ENCODE results near the gene SPOP. TPM values are rescaled to one million over a fixed set of nuclear protein-coding genes. Genes with fewer than 3 reads are reported as not detected.

The SPOP gene
- total RNA-seq, 4 donors from 2014 or later: 18.1 to 67.5 (median 36.5) TPM

- Histone ChIP-seq H3K4me3 (peak overlapping the region in 3 of 4 donors; percentile 20 to 38 (median 24)), H3K27me3 (no peaks in the 10 kb centered on the region), H3K4me1 (peaks cover 0 to 65% (median 14%) of the 10 kb centered on the region in 3 donors), H3K9me3 (no peaks in the 10 kb centered on the region), H3K36me3 (no peaks in the 10 kb centered on the region), H3K27ac (peak overlapping the region; percentile 57 to 84 (median 82))
- DNase-seq: no peak
- WGBS, 2 donors: 33% methylated on average over 1 of the region's 1 CpG
- TF ChIP-seq CTCF (IDR thresholded peaks at IDR 0.05): no peak
- intact Hi-C loops (cut with DNase I): no loop called here
Observed at GRCh38 chr17:49645654-49646053, 32.2 kb downstream of the SPOP start.

- H3K27ac ChIP-seq: peak overlapping the region in 3 of 4 donors; percentile 31 to 84 (median 47)
- WGBS, 2 donors: 82 to 85% methylated on average over 3 of the region's 3 CpGs
Observed at GRCh38 chr17:49640556-49640955, 37.3 kb downstream of the SPOP start.

GRCh38 chr17:49638818-49639217, 39.1 kb downstream of the SPOP start:
- 78 to 86% methylated on average over 5 of the region's 5 CpGs for WGBS, 2 donors
- no peak for DNase-seq
- TF ChIP-seq CTCF (IDR thresholded peaks at IDR 0.05): no peak
- no peak for TF ChIP-seq POLR2A (IDR thresholded peaks at IDR 0.05)
- intact Hi-C loops (cut with DNase I): no loop called here
- Histone ChIP-seq H3K4me3 (no peak overlapping the region), H3K27ac (peak overlapping the region in 3 of 4 donors; percentile 26 to 84 (median 45)), H3K9me3 (no peaks in the 10 kb centered on the region), H3K27me3 (no peaks in the 10 kb centered on the region), H3K4me1 (peaks cover 0 to 82% (median 3%) of the 10 kb centered on the region in 3 donors), H3K36me3 (peaks cover 0 to 11% (median 0%) of the 10 kb centered on the region in 3 donors)

More at GRCh38 chr17:49640556-49640955, 37.3 kb downstream of the SPOP start:
- H3K9me3 ChIP-seq: no peaks in the 10 kb centered on the region
- H3K27me3 ChIP-seq: no peaks in the 10 kb centered on the region
- H3K36me3 ChIP-seq: peaks cover 0 to 11% (median 0%) of the 10 kb centered on the region in 3 donors
- DNase-seq: no peak
- TF ChIP-seq POLR2A (IDR thresholded peaks at IDR 0.05) (no peak), CTCF (IDR thresholded peaks at IDR 0.05) (no peak)
- H3K4me1 ChIP-seq: peaks cover 0 to 76% (median 0%) of the 10 kb centered on the region in 3 donors
- intact Hi-C loops (cut with DNase I): no loop called here
- H3K4me3 ChIP-seq: no peak overlapping the region

GRCh38 chr17:49637739-49638138, 40.2 kb downstream of the SPOP start:
- TF ChIP-seq CTCF (IDR thresholded peaks at IDR 0.05) (no peak), POLR2A (IDR thresholded peaks at IDR 0.05) (no peak)
- Histone ChIP-seq H3K4me3 (no peak overlapping the region), H3K36me3 (peaks cover 0 to 11% (median 0%) of the 10 kb centered on the region in 3 donors), H3K9me3 (no peaks in the 10 kb centered on the region), H3K27ac (peak overlapping the region in 2 of 4 donors; percentile 19 to 84), H3K4me1 (peaks cover 0 to 89% (median 5%) of the 10 kb centered on the region in 3 donors), H3K27me3 (no peaks in the 10 kb centered on the region)
- WGBS, 2 donors: 88 to 100% methylated on average over 1 of the region's 1 CpG
- DNase-seq: no peak
- intact Hi-C loops (cut with DNase I): no loop called here

- intact Hi-C loops (cut with DNase I): no loop called here
- no peak overlapping the region for H3K4me3 ChIP-seq
- H3K27ac ChIP-seq: peak overlapping the region in 2 of 4 donors; percentile 19 to 84
- H3K27me3 ChIP-seq: no peaks in the 10 kb centered on the region
- no peak for DNase-seq
- H3K36me3 ChIP-seq: peaks cover 0 to 11% (median 0%) of the 10 kb centered on the region in 3 donors
- H3K9me3 ChIP-seq: no peaks in the 10 kb centered on the region
- WGBS, 2 donors: 74 to 87% methylated on average over 7 of the region's 7 CpGs
- H3K4me1 ChIP-seq: peaks cover 0 to 89% (median 5%) of the 10 kb centered on the region in 3 donors
- TF ChIP-seq POLR2A (IDR thresholded peaks at IDR 0.05) (no peak), CTCF (IDR thresholded peaks at IDR 0.05) (no peak)
Observed at GRCh38 chr17:49637050-49637449, 40.8 kb downstream of the SPOP start.
